H1 (cell line): ENCODE results near the gene FNDC10. TPM values are rescaled to one million over a fixed set of nuclear protein-coding genes. Genes with fewer than 3 reads are reported as not detected.

Experiments
- CREB1 ChIP-seq: IDR thresholded peaks from 2 replicates; pipeline ENCODE4 v1.6.1; 2012; ENCODE audit warnings: inconsistent platforms
- FOSL1 ChIP-seq: IDR thresholded peaks from 2 replicates; pipeline ENCODE4 v1.6.1; 2011; ENCODE audit warnings: mild to moderate bottlenecking, low read depth, low read length, moderate library complexity; ENCODE audit not compliant: insufficient read depth
- JUN ChIP-seq: IDR thresholded peaks from 2 replicates; pipeline ENCODE4 v1.6.1; 2011; ENCODE audit warnings: low read depth, mild to moderate bottlenecking, improper control_type of control experiment, low read length
- RNF2 ChIP-seq: fragments of 200-900, 300-1000 bp; sonication (generic); IDR thresholded peaks from 2 replicates; pipeline ENCODE4 v1.7.1; 2016; ENCODE audit warnings: borderline replicate concordance, low read depth, mild to moderate bottlenecking, antibody characterized with exemption, low read length; ENCODE audit not compliant: poor library complexity, severe bottlenecking; ENCODE audit errors: missing control alignments
- RXRA ChIP-seq: IDR thresholded peaks from 2 replicates; pipeline ENCODE4 v1.6.1; 2011; ENCODE audit warnings: low read depth, mild to moderate bottlenecking, low read length, moderate library complexity; ENCODE audit not compliant: insufficient read depth
- SP2 ChIP-seq: IDR thresholded peaks from 2 replicates; pipeline ENCODE4 v1.6.1; 2012; ENCODE audit warnings: mild to moderate bottlenecking, low read length, inconsistent platforms
- TCF12 ChIP-seq: IDR thresholded peaks from 2 replicates; pipeline ENCODE4 v1.6.1; 2011; ENCODE audit warnings: low read depth, mild to moderate bottlenecking, low read length
- polyA plus RNA-seq, 7 experiments: library from polyadenylated mRNA; depleted of rRNA in 3 of 7; stranded (reverse) in 5 of 7; unstranded in 2 of 7; fragments of >200 nt in 5 of 7; fragments of 200-250 nt in 2 of 7; gene quantifications; 1 replicate in 5 of 7; 2 replicates in 1 of 7; 4 replicates in 1 of 7; pipeline versions ENCODE4 v1.2.1 to v1.2.3, GENCODE V29; 2011 to 2013; ENCODE audit warnings: missing spikeins in 2 of 7, mixed read lengths in 2 of 7
- total RNA-seq: library from RNA; stranded (reverse); fragmentation: NEBNext Ultra II Directional; extraction: Animal tissue kit (Norgen Biotek cat#: 25700); gene quantifications from 2 replicates; pipeline ENCODE4 v1.2.1, GENCODE V29; 2021

FNDC10 gene
- total and polyA plus RNA-seq, 2 of the 8 experiments (the other 6 are each of a cell fraction or from before 2014, with no cell fraction given), result 19.0 to 21.8 TPM

- no peak for TF ChIP-seq RNF2
- TF ChIP-seq SP2, result no peak
- TF ChIP-seq CREB1, result no peak
- TF ChIP-seq FOSL1, result no peak
- no peak for TF ChIP-seq JUN
- TF ChIP-seq TCF12, result no peak
- no peak for TF ChIP-seq RXRA
These were observed 13.7 kb upstream of the FNDC10 start (continued) for GRCh38 chr1:1613509-1614082.
